ENCODE results near the gene SCAF4.
A peak's percentile ranks its signal among the peaks of the same experiment; 100 is the strongest.
"Not testable (repeated sequence)": the region's sequence is repeated elsewhere in the genome, so short reads cannot be mapped to it uniquely, and the experiment has no call there.

The SCAF4 gene

GRCh38 chr21:31741116-31741515, 9.2 kb upstream of the SCAF4 start:
- DNase-seq (ENCODE audit: low read depth, low spot score) = no peak
- H3K27ac ChIP-seq = no peak overlapping the region

- H3K27ac ChIP-seq; DNase-seq (ENCODE audit: low read depth, low spot score): not testable (repeated sequence)
Measured at GRCh38 chr21:31737586-31738397, 5.9 kb upstream of the SCAF4 start.

- DNase-seq (ENCODE audit: low read depth, low spot score) = no peak
- no peak overlapping the region for H3K27ac ChIP-seq
Measured at GRCh38 chr21:31735511-31735992, 3.6 kb upstream of the SCAF4 start.

- no peak overlapping the region for H3K27ac ChIP-seq
- DNase-seq (ENCODE audit: low read depth, low spot score) = no peak
Measured at GRCh38 chr21:31733551-31734149, 1.7 kb upstream of the SCAF4 start.

- DNase-seq (ENCODE audit: low read depth, low spot score) = no peak
- peak overlapping the region; percentile 85 for H3K27ac ChIP-seq
Measured at GRCh38 chr21:31732597-31733550, 956 bp upstream of the SCAF4 start.

- DNase-seq (ENCODE audit: low read depth, low spot score) = no peak
- peak overlapping the region; percentile 85 for H3K27ac ChIP-seq
Measured at GRCh38 chr21:31731056-31731856, 662 bp downstream of the SCAF4 start.

GRCh38 chr21:31730712-31731055, 1.2 kb downstream of the SCAF4 start:
- H3K27ac ChIP-seq = peak overlapping the region; percentile 85
- DNase-seq (ENCODE audit: low read depth, low spot score) = no peak

GRCh38 chr21:31729622-31730343, 2.1 kb downstream of the SCAF4 start:
- DNase-seq (ENCODE audit: low read depth, low spot score) = no peak
- H3K27ac ChIP-seq = no peak overlapping the region

- no peak overlapping the region for H3K27ac ChIP-seq
- no peak for DNase-seq (ENCODE audit: low read depth, low spot score)
Measured at GRCh38 chr21:31728952-31729351, 3.0 kb downstream of the SCAF4 start.

GRCh38 chr21:31728191-31728590, 3.7 kb downstream of the SCAF4 start:
- DNase-seq (ENCODE audit: low read depth, low spot score) = no peak
- no peak overlapping the region for H3K27ac ChIP-seq

- DNase-seq (ENCODE audit: low read depth, low spot score) = no peak
- no peak overlapping the region for H3K27ac ChIP-seq
Measured at GRCh38 chr21:31727181-31727580, 4.7 kb downstream of the SCAF4 start.

- no peak overlapping the region for H3K27ac ChIP-seq
- DNase-seq (ENCODE audit: low read depth, low spot score) = no peak
Measured at GRCh38 chr21:31726407-31726806, 5.5 kb downstream of the SCAF4 start.

- DNase-seq (ENCODE audit: low read depth, low spot score) = no peak
- H3K27ac ChIP-seq = no peak overlapping the region
Measured at GRCh38 chr21:31725202-31725839, 6.6 kb downstream of the SCAF4 start.

GRCh38 chr21:31724552-31724951, 7.4 kb downstream of the SCAF4 start:
- no peak for DNase-seq (ENCODE audit: low read depth, low spot score)
- H3K27ac ChIP-seq = no peak overlapping the region

GRCh38 chr21:31721381-31721780, 10.5 kb downstream of the SCAF4 start:
- no peak for DNase-seq (ENCODE audit: low read depth, low spot score)
- no peak overlapping the region for H3K27ac ChIP-seq

- H3K27ac ChIP-seq = no peak overlapping the region
- no peak for DNase-seq (ENCODE audit: low read depth, low spot score)
Measured at GRCh38 chr21:31720739-31721138, 11.2 kb downstream of the SCAF4 start.

- DNase-seq (ENCODE audit: low read depth, low spot score) = no peak
Measured at GRCh38 chr21:31720330-31720729, 11.6 kb downstream of the SCAF4 start.

GRCh38 chr21:31716106-31716505, 15.8 kb downstream of the SCAF4 start:
- H3K27ac ChIP-seq = no peak overlapping the region
- DNase-seq (ENCODE audit: low read depth, low spot score) = no peak

More at GRCh38 chr21:31720330-31720729, 11.6 kb downstream of the SCAF4 start:
- H3K27ac ChIP-seq = no peak overlapping the region
